ENCODE data around the gene REXO4.

The REXO4 gene

GRCh38 chr9:133441571-133441970 is 23.8 kb upstream of the REXO4 start:
- no peak overlapping the region for H2BK12ac ChIP-seq (ENCODE audit: low read length)
- no peak overlapping the region for H3K4ac ChIP-seq (ENCODE audit: low read depth, low read length)
- H2BK5ac ChIP-seq (ENCODE audit: low read depth, low read length, poor library complexity): no peak overlapping the region
- WGBS (ENCODE audit: extremely low coverage, insufficient coverage, insufficient read length): no CpG with 5 or more reads among the region's 5 CpGs
- H4K8ac ChIP-seq (ENCODE audit: low read depth, low read length): no peak overlapping the region
- no peaks in the 10 kb centered on the region for H3K79me1 ChIP-seq (ENCODE audit: low read length)
- no peaks in the 10 kb centered on the region for H3K79me2 ChIP-seq (ENCODE audit: control insufficient read depth, insufficient read depth, low read length, poor library complexity)
- no peaks in the 10 kb centered on the region for H3K27me3 ChIP-seq (ENCODE audit: insufficient read depth, low read length)
- no peak overlapping the region for H3K14ac ChIP-seq (ENCODE audit: low read length)
- H3K27ac ChIP-seq (ENCODE audit: low read depth, low read length): no peak overlapping the region
- H3K4me1 ChIP-seq (ENCODE audit: control insufficient read depth in 1 of 2, insufficient read depth in 2 of 2, low read length in 2 of 2): no peaks in the 10 kb centered on the region
- H3K4me3 ChIP-seq (ENCODE audit: low read depth, low read length): no peak overlapping the region
- no peak overlapping the region for H2AFZ ChIP-seq (ENCODE audit: insufficient read depth, low read length, poor library complexity)
- H4K12ac ChIP-seq (ENCODE audit: low read depth, low read length): no peak overlapping the region
- H3K18ac ChIP-seq (ENCODE audit: low read length): no peak overlapping the region
- no peak for DNase-seq
- H3K9me3 ChIP-seq (ENCODE audit: insufficient read depth, low read depth, low read length): no peaks in the 10 kb centered on the region
- no peak overlapping the region for H3K23ac ChIP-seq (ENCODE audit: low read length)
- no peak overlapping the region for H2AK5ac ChIP-seq (ENCODE audit: low read length)
- no peaks in the 10 kb centered on the region for H3K36me3 ChIP-seq (ENCODE audit: control insufficient read depth in 1 of 2, insufficient read depth in 2 of 2, low read length in 2 of 2)
- H3K4me2 ChIP-seq (ENCODE audit: low read length): no peak overlapping the region
- H2BK120ac ChIP-seq (ENCODE audit: insufficient read depth, low read length, poor library complexity): no peak overlapping the region
- H3K9ac ChIP-seq (ENCODE audit: low read length): no peak overlapping the region
- no peak overlapping the region for H4K91ac ChIP-seq (ENCODE audit: low read depth, low read length)

GRCh38 chr9:133440874-133441273 is 23.1 kb upstream of the REXO4 start:
- H3K9me3 ChIP-seq (ENCODE audit: insufficient read depth, low read depth, low read length): no peaks in the 10 kb centered on the region
- H4K91ac ChIP-seq (ENCODE audit: low read depth, low read length): no peak overlapping the region
- H3K27me3 ChIP-seq (ENCODE audit: insufficient read depth, low read length): no peaks in the 10 kb centered on the region
- H3K79me1 ChIP-seq (ENCODE audit: low read length): no peaks in the 10 kb centered on the region
- no peak overlapping the region for H2BK12ac ChIP-seq (ENCODE audit: low read length)
- no peak overlapping the region for H3K14ac ChIP-seq (ENCODE audit: low read length)
- no CpG with 5 or more reads among the region's 12 CpGs for WGBS (ENCODE audit: extremely low coverage, insufficient coverage, insufficient read length)
- no peak overlapping the region for H2AK5ac ChIP-seq (ENCODE audit: low read length)
- no peak overlapping the region for H3K27ac ChIP-seq (ENCODE audit: low read depth, low read length)
- H3K18ac ChIP-seq (ENCODE audit: low read length): no peak overlapping the region
- H2BK5ac ChIP-seq (ENCODE audit: low read depth, low read length, poor library complexity): no peak overlapping the region
- no peak overlapping the region for H4K8ac ChIP-seq (ENCODE audit: low read depth, low read length)
- H3K9ac ChIP-seq (ENCODE audit: low read length): no peak overlapping the region
- H2BK120ac ChIP-seq (ENCODE audit: insufficient read depth, low read length, poor library complexity): no peak overlapping the region
- no peak overlapping the region for H4K12ac ChIP-seq (ENCODE audit: low read depth, low read length)
- H3K4me2 ChIP-seq (ENCODE audit: low read length): no peak overlapping the region
- no peak overlapping the region for H3K4me3 ChIP-seq (ENCODE audit: low read depth, low read length)
- no peak overlapping the region for H3K23ac ChIP-seq (ENCODE audit: low read length)
- no peak overlapping the region for H3K4ac ChIP-seq (ENCODE audit: low read depth, low read length)
- no peaks in the 10 kb centered on the region for H3K79me2 ChIP-seq (ENCODE audit: control insufficient read depth, insufficient read depth, low read length, poor library complexity)
- no peak overlapping the region for H2AFZ ChIP-seq (ENCODE audit: insufficient read depth, low read length, poor library complexity)
- H3K4me1 ChIP-seq (ENCODE audit: control insufficient read depth in 1 of 2, insufficient read depth in 2 of 2, low read length in 2 of 2): no peaks in the 10 kb centered on the region
- no peak for DNase-seq
- H3K36me3 ChIP-seq (ENCODE audit: control insufficient read depth in 1 of 2, insufficient read depth in 2 of 2, low read length in 2 of 2): no peaks in the 10 kb centered on the region

GRCh38 chr9:133439337-133439736 is 21.5 kb upstream of the REXO4 start:
- Histone ChIP-seq H3K18ac (ENCODE audit: low read length) (no peak overlapping the region), H3K4ac (ENCODE audit: low read depth, low read length) (no peak overlapping the region), H3K27me3 (ENCODE audit: insufficient read depth, low read length) (no peaks in the 10 kb centered on the region), H3K9ac (ENCODE audit: low read length) (no peak overlapping the region), H3K14ac (ENCODE audit: low read length) (no peak overlapping the region), H2BK5ac (ENCODE audit: low read depth, low read length, poor library complexity) (no peak overlapping the region), H2AK5ac (ENCODE audit: low read length) (no peak overlapping the region), H3K4me1 (ENCODE audit: control insufficient read depth in 1 of 2, insufficient read depth in 2 of 2, low read length in 2 of 2) (no peaks in the 10 kb centered on the region), H3K23ac (ENCODE audit: low read length) (no peak overlapping the region), H3K36me3 (ENCODE audit: control insufficient read depth in 1 of 2, insufficient read depth in 2 of 2, low read length in 2 of 2) (no peaks in the 10 kb centered on the region), H2BK120ac (ENCODE audit: insufficient read depth, low read length, poor library complexity) (no peak overlapping the region), H3K4me3 (ENCODE audit: low read depth, low read length) (no peak overlapping the region), H3K79me1 (ENCODE audit: low read length) (no peaks in the 10 kb centered on the region), H3K9me3 (ENCODE audit: insufficient read depth, low read depth, low read length) (no peaks in the 10 kb centered on the region), H2BK12ac (ENCODE audit: low read length) (no peak overlapping the region), H4K12ac (ENCODE audit: low read depth, low read length) (no peak overlapping the region), H3K79me2 (ENCODE audit: control insufficient read depth, insufficient read depth, low read length, poor library complexity) (no peaks in the 10 kb centered on the region), H4K8ac (ENCODE audit: low read depth, low read length) (no peak overlapping the region), H2AFZ (ENCODE audit: insufficient read depth, low read length, poor library complexity) (no peak overlapping the region), H3K4me2 (ENCODE audit: low read length) (no peak overlapping the region), H3K27ac (ENCODE audit: low read depth, low read length) (no peak overlapping the region), H4K91ac (ENCODE audit: low read depth, low read length) (no peak overlapping the region)
- WGBS (ENCODE audit: extremely low coverage, insufficient coverage, insufficient read length): no CpG with 5 or more reads among the region's 4 CpGs
- DNase-seq: no peak

GRCh38 chr9:133437753-133438531 is 20.1 kb upstream of the REXO4 start:
- Histone ChIP-seq H3K9ac (ENCODE audit: low read length) (no peak overlapping the region), H3K4me1 (ENCODE audit: control insufficient read depth in 1 of 2, insufficient read depth in 2 of 2, low read length in 2 of 2) (no peaks in the 10 kb centered on the region), H4K12ac (ENCODE audit: low read depth, low read length) (no peak overlapping the region), H3K4ac (ENCODE audit: low read depth, low read length) (no peak overlapping the region), H3K18ac (ENCODE audit: low read length) (no peak overlapping the region), H2AK5ac (ENCODE audit: low read length) (no peak overlapping the region), H4K91ac (ENCODE audit: low read depth, low read length) (no peak overlapping the region), H3K9me3 (ENCODE audit: insufficient read depth, low read depth, low read length) (no peaks in the 10 kb centered on the region), H2BK120ac (ENCODE audit: insufficient read depth, low read length, poor library complexity) (no peak overlapping the region), H3K79me2 (ENCODE audit: control insufficient read depth, insufficient read depth, low read length, poor library complexity) (no peaks in the 10 kb centered on the region), H2BK12ac (ENCODE audit: low read length) (no peak overlapping the region), H2BK5ac (ENCODE audit: low read depth, low read length, poor library complexity) (no peak overlapping the region), H2AFZ (ENCODE audit: insufficient read depth, low read length, poor library complexity) (no peak overlapping the region), H3K23ac (ENCODE audit: low read length) (no peak overlapping the region), H3K27ac (ENCODE audit: low read depth, low read length) (no peak overlapping the region), H3K14ac (ENCODE audit: low read length) (no peak overlapping the region), H3K27me3 (ENCODE audit: insufficient read depth, low read length) (no peaks in the 10 kb centered on the region), H4K8ac (ENCODE audit: low read depth, low read length) (no peak overlapping the region), H3K79me1 (ENCODE audit: low read length) (no peaks in the 10 kb centered on the region), H3K4me2 (ENCODE audit: low read length) (no peak overlapping the region), H3K4me3 (ENCODE audit: low read depth, low read length) (no peak overlapping the region), H3K36me3 (ENCODE audit: control insufficient read depth in 1 of 2, insufficient read depth in 2 of 2, low read length in 2 of 2) (no peaks in the 10 kb centered on the region)
- no peak for DNase-seq
- no CpG with 5 or more reads among the region's 20 CpGs for WGBS (ENCODE audit: extremely low coverage, insufficient coverage, insufficient read length)

All from trophoblast cell (in vitro differentiated cells and primary cell).